GDM1 (cell line): ENCODE data around the gene CUX1.

Experiments used
- DNase-seq: peaks from one replicate; lab custom pipeline; 2025; lab: John Stamatoyannopoulos, UW

Gene CUX1

DNA sequence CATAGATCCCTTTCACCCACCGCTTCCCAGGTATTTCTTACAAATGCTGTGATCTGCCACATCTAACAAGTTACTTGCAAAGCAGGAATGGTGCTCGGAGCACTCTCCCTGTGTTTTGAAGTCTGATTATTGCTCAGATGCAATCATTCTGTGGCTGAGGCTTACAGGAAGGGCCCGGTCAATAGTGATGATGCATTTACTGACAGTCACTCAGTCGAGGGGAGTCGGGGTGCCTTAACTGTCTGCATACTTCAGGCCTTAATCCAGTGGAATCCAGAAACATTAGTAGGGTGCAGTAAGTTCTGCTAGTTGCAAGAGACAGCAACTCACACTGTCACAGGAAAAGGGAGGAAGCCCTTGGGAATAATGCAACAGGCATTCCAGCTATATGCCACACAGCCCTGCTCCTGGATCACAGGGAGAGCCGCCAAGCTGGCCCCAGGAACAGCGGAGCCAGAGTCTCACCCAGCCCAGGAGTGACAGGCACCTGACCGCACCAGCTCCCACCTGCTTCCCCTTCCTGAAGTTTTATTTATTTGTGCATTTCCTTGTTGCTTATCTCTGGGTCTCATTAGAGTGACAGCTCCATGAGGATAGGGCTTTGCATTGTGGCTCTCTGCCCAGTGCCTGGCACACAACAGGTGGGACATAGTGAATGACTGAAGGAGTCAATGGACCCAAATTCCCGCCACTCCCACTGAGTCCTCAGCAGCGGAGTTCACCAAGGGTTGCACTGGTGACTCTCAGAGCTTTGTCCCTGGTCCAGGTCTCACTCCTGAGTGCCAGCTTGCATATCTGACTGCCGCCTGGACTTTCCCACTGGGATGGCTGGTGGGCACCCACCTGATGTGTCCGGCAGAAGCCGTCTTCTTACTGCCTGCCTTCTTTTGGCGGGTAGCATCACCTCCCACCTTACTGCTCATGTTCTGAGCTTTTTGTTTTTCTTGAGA lies 256.8 kb downstream of the CUX1 start:
- DNase-seq, result no peak

DNA sequence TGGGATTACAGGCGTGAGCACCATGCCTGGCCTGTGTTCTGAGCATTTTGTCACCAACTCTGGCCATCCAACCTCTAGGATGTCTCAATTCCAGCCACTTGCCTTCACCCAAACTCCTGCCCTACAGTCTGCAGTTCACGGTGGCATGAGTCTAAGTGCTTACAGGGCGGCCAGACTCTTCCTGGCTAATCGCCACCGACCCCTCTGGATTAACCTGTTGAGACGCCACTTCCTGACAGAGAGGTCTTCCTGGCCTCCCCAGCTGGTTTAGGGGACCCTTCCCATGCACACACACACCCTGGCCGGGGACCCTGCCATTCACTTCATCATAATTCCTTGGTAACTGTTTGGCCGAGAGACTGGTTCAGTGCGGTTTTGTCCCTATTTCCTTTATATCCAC lies 257.7 kb downstream of the CUX1 start:
- no peak for DNase-seq

DNA sequence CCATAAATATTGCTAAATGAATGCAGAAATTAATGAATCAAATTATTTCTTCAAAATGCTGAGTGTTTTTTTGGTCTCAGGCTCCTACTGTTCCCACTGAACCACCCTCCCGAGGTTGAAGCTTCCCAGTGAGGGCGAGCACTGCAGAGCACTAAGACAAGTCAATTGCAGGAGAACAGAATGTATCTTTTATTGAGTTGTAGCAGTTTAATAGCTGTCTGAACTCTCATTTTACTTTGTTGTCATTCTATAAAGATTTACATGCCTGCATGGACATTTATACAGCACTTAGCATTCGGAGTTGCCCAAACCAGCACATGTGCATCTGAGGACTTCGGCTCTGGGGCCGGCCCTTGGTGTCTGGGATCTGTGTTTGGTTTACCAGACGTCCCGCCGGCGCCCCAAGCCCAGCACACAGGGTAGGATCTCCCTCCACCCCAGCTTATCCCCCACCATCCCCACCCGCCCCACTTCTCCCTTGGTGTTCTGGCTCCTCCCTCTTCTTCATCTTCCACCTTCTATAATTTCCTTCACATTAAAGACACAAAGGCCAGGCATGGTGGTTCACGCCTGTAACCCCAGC lies 258.2 kb downstream of the CUX1 start:
- no peak for DNase-seq

DNA sequence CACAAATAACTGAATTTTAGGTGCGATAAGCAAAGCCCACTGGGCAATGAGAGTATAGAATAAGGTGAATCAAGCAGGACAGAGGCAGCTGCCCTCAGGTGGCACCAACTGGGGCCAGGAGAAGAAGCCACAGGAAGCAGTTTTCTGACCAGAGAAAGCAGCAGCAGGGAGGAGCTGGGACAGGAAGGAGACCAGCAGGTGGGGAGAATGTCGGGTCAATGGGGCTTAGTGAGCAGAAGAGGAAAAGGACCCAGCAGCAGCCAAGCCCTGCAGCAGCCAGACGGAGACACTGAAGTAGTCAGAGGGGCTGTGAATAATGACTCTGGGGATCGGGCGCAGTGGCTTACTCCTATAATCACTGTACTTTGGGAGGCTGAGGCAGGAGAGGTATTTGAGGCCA lies 259.7 kb downstream of the CUX1 start:
- DNase-seq, result no peak

DNA sequence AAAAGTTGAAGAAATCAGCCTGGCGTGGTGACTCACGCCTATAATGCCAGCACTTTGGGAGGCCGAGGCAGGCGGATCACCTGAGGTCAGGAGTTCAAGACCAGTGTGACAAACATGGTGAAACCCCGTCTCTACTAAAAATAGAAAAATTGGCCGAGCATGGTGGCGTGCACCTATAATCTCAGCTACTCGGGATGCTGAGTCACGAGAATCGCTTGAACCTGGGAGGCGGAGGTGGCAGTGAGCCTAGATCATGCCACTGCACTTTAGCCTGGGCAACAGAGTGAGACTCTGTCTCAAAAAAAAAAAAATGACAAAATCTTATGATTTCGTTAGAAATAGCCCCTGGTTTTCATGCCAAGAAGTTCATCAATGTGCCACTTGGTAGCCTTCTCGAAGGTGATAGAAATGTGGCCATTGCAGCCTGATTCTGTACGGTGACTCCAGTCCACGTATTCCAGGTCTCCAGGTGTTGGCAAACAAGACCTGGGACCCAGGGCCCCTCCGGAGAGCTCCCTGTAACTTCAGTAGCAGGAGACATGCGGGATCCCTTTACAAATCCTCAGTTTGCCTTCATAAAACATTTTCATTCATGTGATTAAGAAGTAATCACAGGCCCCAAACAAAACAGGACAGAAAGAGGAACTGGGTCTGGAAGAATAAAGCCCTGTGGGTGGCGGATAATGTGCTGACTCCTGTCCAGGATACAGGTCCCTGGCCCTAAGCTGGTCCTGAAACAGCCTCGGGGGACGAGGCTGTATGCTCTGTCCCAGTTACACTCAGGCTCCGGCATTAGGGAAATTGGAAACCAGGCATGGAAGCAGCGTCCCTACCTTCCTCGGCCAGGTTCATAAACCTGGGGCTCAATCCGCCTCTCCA lies 262.0 kb downstream of the CUX1 start:
- DNase-seq, result no peak

DNA sequence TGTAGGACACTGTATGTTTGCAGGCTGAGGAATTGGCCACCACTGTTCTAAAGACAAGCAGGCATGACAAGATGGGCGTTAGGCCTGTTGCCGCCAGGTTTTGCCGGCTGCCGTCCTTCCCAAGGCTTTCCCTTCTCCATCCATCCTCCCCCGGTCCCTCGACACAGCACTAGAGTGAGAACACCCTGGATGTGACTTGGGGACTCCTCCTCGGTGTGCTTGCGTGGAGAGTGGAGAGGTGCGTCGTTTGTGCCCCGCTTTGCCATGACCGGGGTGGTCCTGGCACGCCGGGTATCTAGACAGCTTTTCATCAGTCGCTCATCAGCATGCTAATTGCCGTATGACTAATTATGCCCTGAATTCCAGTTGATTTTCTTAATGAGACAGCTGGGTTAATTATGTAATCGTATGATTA lies 262.6 kb downstream of the CUX1 start:
- no peak for DNase-seq

- DNase-seq, result no peak
Observed at GRCh38 chr7:102080434-102081243, 263.2 kb downstream of the CUX1 start.

- no peak for DNase-seq
Observed at GRCh38 chr7:102081244-102081627, 263.8 kb downstream of the CUX1 start.

GRCh38 chr7:102082693-102083368 lies 265.4 kb downstream of the CUX1 start:
- DNase-seq, result no peak

GRCh38 chr7:102085218-102085772 lies 267.9 kb downstream of the CUX1 start:
- DNase-seq, result no peak

- no peak for DNase-seq
Observed at GRCh38 chr7:102089175-102090098, 272.0 kb downstream of the CUX1 start.

DNA sequence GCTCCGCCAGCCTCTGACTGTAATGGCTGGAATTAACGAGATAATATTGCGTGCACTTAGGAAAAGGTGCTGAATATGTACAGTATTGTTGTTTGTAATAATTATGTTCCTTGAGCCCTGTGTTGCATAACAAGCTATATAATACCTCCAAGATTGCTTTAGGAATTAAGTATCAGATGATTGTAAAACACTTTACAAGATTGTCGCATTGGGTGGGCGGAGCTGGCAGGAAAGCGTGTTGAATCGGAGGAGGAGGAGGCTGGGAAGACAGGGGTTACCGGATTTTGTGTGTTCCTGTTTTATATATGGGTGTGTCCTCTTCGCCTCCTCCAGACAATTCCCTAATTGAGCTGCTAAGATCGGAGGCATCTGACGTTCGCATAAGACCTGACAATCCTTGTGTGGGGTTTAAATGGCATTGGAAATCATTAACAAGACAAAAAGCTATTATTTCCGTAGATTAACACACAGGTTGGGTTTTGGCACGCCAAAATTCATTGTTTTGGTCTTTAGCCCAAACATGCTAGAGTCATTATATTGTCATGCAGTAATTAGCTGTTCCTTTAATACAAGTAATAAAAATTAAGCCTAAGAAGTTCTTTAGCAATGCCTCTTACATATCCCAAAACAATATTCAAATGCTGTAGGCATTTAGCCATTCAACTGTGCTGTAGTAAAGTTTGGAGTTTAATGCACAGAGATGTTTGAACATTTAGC lies 276.3 kb downstream of the CUX1 start:
- DNase-seq, result no peak

DNA sequence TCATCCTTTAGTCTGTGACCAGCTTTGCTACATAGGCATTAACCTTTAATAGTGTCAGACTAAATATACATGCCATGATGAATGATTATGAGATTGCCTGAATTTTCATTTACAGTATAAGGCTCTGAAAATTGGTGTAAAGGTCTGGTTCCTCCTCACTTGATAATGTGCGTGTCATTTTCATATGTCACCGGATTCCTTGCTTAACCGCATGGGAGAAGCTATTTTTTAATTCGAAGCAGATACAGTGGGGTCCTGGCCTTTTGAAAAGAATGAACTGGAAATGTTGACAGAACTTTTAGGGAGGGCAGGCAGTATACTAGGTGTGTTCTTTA lies 276.9 kb downstream of the CUX1 start:
- no peak for DNase-seq

GRCh38 chr7:102095321-102096011 lies 278.0 kb downstream of the CUX1 start:
- no peak for DNase-seq

DNA sequence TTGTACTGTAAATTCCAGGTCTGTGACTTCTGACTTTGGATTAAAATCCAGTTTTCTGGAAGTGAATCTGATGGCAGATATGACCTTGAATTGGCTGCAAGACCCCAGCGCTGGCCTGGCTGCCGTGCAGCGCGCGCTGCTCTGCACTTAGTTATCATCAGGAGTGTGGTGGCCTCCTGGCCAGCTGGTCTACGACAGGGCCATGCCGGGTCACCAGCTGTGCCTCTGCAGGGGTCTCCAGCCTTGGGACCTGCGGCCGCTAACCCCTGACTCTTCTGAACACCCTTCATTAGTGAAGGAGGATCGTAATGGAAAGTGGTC lies 278.5 kb downstream of the CUX1 start:
- no peak for DNase-seq

DNA sequence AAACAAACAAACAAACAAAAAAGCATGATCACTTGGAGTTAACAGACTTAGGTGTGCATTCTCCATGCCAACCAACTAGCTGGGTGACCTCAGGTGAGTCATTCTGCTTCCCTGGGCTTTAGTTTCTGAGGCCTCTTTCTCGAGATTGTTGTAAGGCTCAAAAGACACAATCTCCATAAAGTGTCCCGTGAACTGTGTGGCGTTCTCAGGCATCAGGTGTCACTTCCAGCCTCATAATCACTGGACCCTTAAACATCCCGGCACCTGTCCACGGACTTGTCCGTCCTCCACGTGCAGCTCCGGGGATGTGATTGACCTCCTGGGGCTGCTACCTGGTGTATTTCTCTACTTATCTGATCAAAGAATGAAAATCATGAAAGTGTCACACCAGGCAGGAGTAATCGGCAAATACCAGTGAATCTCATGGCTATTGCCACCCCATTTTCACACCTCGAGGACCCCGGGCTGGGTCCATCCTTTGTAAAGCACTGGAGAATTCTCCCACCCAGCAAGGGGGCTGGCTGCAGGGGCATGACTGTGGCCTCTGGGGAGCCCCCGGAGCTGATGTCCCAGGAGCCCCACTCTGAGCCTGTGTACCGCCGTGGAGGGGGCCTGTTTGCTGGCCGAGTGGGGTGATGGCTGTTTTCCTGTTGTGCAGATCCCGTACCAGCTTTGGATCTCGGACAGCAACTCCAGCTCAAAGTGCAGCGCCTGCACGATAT lies 279.4 kb downstream of the CUX1 start:
- DNase-seq, result no peak

- no peak for DNase-seq
Observed at GRCh38 chr7:102097601-102098161, 280.3 kb downstream of the CUX1 start.

DNA sequence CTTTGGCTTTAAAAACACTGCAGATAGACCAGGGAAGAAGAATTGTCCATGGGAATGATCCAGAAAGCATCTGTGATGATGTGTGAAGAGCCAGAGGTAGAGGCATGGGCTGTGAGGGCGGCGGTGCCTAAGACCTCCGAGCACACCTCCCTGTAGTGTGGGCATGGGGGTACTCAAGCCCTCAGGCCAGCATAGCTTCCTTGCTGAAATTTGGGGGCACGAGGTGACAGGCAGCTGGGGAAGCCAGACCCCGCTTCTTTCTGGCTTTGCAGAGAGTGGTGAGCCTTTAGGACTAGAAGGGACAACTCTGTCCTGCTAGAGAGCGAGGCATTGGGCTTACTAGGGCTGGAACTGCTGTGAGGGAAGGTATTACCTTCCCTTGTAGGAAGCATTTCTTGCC lies 281.6 kb downstream of the CUX1 start:
- DNase-seq, result no peak
